Measurements from ENCODE around the gene PTDSS2. TPM values are rescaled to one million over a fixed set of nuclear protein-coding genes. Genes with fewer than 3 reads are reported as not detected.

The PTDSS2 gene
- total and polyA plus RNA-seq, 2 of the 4 experiments (the other 2 are of a cell fraction) = 23.5 to 26.6 TPM

DNA sequence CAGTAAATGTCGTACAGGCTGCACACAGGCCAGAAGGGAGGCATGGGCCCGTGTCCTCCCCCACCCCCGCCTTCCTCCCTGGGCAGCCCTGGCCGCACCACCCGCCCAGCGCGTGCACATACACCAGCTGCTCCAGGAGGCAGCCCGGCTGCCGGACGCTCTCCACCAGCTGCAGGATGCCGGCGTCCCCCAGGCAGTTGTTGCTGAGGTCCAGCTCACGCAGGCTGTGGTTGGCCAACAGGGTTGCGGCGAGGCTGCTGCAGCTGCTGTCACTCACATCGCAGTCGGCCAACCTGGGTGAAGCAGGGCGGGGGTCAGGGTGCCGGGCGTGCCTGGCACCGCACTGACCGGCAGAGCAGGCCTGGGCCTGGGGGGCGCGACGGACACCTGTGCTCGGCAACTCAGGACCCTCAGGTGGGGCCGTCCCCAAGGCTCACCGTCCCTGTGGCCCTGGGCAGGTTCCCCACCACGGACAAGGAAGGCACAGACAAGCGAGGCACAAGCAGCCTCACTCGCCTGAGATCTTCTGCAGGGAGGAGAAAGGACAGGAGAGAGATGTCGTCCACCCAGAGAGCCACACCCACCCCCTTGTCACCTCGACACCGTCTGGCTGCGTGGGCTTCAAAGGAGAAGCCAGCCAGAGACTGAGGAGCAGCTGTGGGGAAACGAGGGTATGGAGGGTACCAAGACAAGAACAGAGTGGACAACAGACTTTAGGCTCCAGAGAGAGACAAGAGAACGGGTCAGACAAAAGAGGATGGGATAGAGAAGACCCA is 44.9 kb downstream of the PTDSS2 start:
- Histone ChIP-seq H2AFZ (replicated peaks; ENCODE audit: low read length, poor library complexity) (peak overlapping the region; percentile 49), H2AK9ac (replicated peaks; ENCODE audit: low read depth, low read length, poor library complexity) (no peak overlapping the region), H4K20me1 (ENCODE audit: insufficient read depth, low read length) (peaks cover 11% of the 10 kb centered on the region; the same call in 1 of the 2 replicates), H3K23ac (ENCODE audit: low read depth, low read length) (no peak overlapping the region), H3K9ac (ENCODE audit: low read depth, low read length) (no peak overlapping the region), H3K4me1 (ENCODE audit: control insufficient read depth, insufficient read depth, low read length) (no peaks in the 10 kb centered on the region), H3K14ac (replicated peaks; ENCODE audit: low read depth, low read length) (no peak overlapping the region), H3K4ac (ENCODE audit: low read depth, low read length) (no peak overlapping the region), H4K91ac (ENCODE audit: insufficient read depth, low read depth, low read length) (no peak overlapping the region), H2AK5ac (ENCODE audit: low read depth, low read length) (no peak overlapping the region), H4K8ac (ENCODE audit: low read depth in 2 of 2, low read length in 2 of 2) (no peak overlapping the region), H3K9me1 (ENCODE audit: insufficient read depth, low read length) (peaks cover 10% of the 10 kb centered on the region), H2BK20ac (ENCODE audit: low read depth, low read length) (no peak overlapping the region), H3K27ac (ENCODE audit: insufficient read depth, low read length) (no peak overlapping the region), H3K4me3 (ENCODE audit: insufficient read depth, low read depth, low read length) (no peak overlapping the region), H4K5ac (ENCODE audit: low read depth, low read length) (no peak overlapping the region), H2BK120ac (ENCODE audit: low read depth, low read length) (no peak overlapping the region), H3K18ac (ENCODE audit: low read depth, low read length) (no peak overlapping the region), H3K79me1 (ENCODE audit: low read depth in 1 of 2, low read length in 2 of 2) (peaks cover 10 to 32% of the 10 kb centered on the region in 2 experiments; a peak in 3 of 4 replicates), H3K9me3 (ENCODE audit: control insufficient read depth, insufficient read depth, low read length) (peaks cover 2% of the 10 kb centered on the region; the same call in 1 of the 2 replicates), H2BK15ac (ENCODE audit: low read depth, low read length) (no peak overlapping the region), H3K56ac (ENCODE audit: extremely low read depth, insufficient read depth, low read length) (no peak overlapping the region), H3K27me3 (ENCODE audit: control insufficient read depth, insufficient read depth, low read length) (no peaks in the 10 kb centered on the region), H3K36me3 (ENCODE audit: control insufficient read depth, insufficient read depth, low read length) (peaks cover 69% of the 10 kb centered on the region), H3K4me2 (ENCODE audit: low read depth, low read length) (no peak overlapping the region), H2BK5ac (ENCODE audit: low read depth, low read length, poor library complexity, severe bottlenecking) (no peak overlapping the region)
- dilution Hi-C loops (cut with HindIII; ENCODE audit: low sequenced_read_pairs, unreplicated experiment) = no loop called here
- intact Hi-C loops (cut with micrococcal nuclease) = no loop called here
- WGBS, 2 experiments (ENCODE audit: extremely low coverage in 2 of 2, insufficient read length in 1 of 2) = 92% methylated on average over 11 of the region's 37 CpGs; no CpG with 5 or more reads in 1 of the 2 experiments
- DNase-seq (no peak), ATAC-seq (ENCODE audit: low read depth) (no peak)
- in situ Hi-C loops (cut with MboI; ENCODE audit: low sequenced_read_pairs) = no loop called here
- no peak for TF ChIP-seq RAD21 (IDR thresholded peaks at IDR 0.05; ENCODE audit: low read length)
- TF ChIP-seq RFX5 (IDR thresholded peaks at IDR 0.05; ENCODE audit: low read depth, low read length) = no peak
- no peak for TF ChIP-seq RCOR1 (IDR thresholded peaks at IDR 0.05; ENCODE audit: insufficient replicate concordance, low read length)
- TF ChIP-seq NFE2L2 (IDR thresholded peaks at IDR 0.05; ENCODE audit: low read depth, low read length) = no peak
- TF ChIP-seq, protein P1, sequence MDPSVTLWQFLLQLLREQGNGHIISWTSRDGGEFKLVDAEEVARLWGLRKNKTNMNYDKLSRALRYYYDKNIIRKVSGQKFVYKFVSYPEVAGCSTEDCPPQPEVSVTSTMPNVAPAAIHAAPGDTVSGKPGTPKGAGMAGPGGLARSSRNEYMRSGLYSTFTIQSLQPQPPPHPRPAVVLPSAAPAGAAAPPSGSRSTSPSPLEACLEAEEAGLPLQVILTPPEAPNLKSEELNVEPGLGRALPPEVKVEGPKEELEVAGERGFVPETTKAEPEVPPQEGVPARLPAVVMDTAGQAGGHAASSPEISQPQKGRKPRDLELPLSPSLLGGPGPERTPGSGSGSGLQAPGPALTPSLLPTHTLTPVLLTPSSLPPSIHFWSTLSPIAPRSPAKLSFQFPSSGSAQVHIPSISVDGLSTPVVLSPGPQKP (IDR thresholded peaks at IDR 0.05; ENCODE audit: borderline replicate concordance, low read depth, low read length) = no peak
- TF ChIP-seq POLR2A (IDR thresholded peaks at IDR 0.05; ENCODE audit: low read depth, low read length) = no peak
- TF ChIP-seq BHLHE40 (IDR thresholded peaks at IDR 0.05; ENCODE audit: low read depth, low read length) = no peak
- no peak for TF ChIP-seq MXI1 (IDR thresholded peaks at IDR 0.05; ENCODE audit: borderline replicate concordance, low read depth, low read length)
- BruUV-seq (replicated peaks) = no TSS peak
- POLR2A ChIA-PET (ENCODE audit: unreplicated experiment) = no interaction called here
- CTCF ChIA-PET = no interaction called here
